Measurements from ENCODE around the gene TACC2. TPM values are rescaled to one million over a fixed set of nuclear protein-coding genes. Genes with fewer than 3 reads are reported as not detected.
A peak's percentile ranks its signal among the peaks of the same experiment; 100 is the strongest.
"Not testable (repeated sequence)": the region's sequence is repeated elsewhere in the genome, so short reads cannot be mapped to it uniquely, and the experiment has no call there.

TACC2 gene
- total RNA-seq, 1 donor from 2014 or later = not detected

DNA sequence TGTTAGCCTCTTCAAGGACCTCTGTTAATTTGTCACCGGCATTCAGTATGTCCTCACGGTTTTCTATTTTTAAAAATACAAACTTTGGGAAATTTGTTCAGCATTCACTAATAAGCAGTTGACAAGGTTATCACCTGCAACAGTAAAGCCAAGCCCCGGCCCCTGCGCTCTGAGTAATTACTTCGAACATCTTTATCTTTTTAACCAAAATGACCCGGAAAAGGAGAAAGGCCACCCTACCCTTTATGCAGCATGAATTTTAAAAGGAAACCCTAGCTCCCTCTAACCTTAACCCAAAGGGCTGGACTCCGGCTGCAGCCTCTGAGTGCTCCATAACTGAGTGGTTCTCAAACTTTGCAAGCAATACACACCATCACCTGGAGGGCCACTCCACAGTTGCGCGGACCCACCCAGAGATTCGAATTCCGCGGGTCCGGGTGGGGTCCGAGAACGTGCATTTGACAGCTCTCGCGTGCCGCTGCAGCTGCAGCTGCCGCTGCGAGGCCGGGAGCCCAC lies 14.9 kb upstream of the TACC2 start:
- H3K27ac Mint-ChIP-seq = no peak overlapping the region
- H3K36me3 Mint-ChIP-seq (ENCODE audit: low read depth) = peaks cover 19% of the 10 kb centered on the region
- no peaks in the 10 kb centered on the region for H3K27me3 Mint-ChIP-seq (ENCODE audit: insufficient read depth)
- peak overlapping the region; percentile 89 for H3K4me3 Mint-ChIP-seq
- peaks cover 19% of the 10 kb centered on the region for H3K4me1 Mint-ChIP-seq (ENCODE audit: low read depth)
- intact Hi-C loops (cut with micrococcal nuclease) = loop anchor here (2.0 to 10.0 kb wide), 2 partner anchors 905 to 1119 kb away; partner anchors contain the start of genes FAM24B and WDR11
- DNase-seq (ENCODE audit: low spot score) = no peak
- no peaks in the 10 kb centered on the region for H3K9me3 Mint-ChIP-seq

DNA sequence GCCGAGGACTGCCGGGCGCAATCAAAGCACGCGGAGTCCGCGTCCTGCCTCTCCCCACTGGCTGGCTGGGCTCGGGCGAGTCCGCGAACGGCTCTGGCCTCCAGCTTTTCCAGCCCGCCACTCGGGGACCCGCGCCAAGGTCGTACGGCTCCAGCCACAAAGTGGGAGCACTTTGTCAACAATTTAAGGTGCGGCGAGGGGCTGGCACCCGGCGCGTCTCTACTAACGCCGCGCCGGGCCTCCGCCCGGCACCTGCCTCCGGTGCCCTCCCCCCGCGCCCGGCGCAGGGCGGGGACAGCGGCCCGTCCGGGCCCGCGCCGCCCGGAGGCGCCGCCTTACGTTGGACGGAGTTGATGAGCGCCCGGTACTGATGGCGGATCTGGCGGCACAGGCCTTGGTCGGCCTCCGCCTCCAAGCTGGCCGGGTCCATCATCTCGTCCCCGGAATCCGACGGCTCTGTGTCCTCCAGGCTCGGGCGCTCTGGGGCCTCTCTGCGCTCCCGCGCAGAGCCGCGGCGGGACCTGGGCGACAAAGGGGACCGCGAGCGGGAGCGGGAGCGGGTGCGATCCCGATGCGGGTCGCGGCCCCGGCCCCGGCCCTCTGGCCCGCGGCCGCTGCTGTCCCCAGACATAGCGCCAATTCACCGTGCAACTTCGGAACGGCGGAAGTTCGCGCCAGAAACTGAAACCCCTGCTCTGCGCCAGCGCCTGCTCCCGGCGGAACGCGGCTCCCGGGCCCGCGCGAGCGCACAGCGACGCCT lies 14.2 kb upstream of the TACC2 start, which contains the start of gene NSMCE4A:
NSMCE4A (minus strand) TSS at position 683 of the 760 bp plus-strand sequence; CDS start at position 631, 52 bp downstream.
- intact Hi-C loops (cut with micrococcal nuclease) = loop anchor here (1.0 to 10.0 kb wide), 3 partner anchors 46 to 1120 kb away; partner anchors contain the start of genes ATE1, FAM24B and WDR11
- H3K36me3 Mint-ChIP-seq (ENCODE audit: low read depth) = peaks cover 19% of the 10 kb centered on the region
- peaks cover 19% of the 10 kb centered on the region for H3K4me1 Mint-ChIP-seq (ENCODE audit: low read depth)
- no peak within 1 kb of the TSS for H3K27ac Mint-ChIP-seq
- no peaks in the 10 kb centered on the region for H3K27me3 Mint-ChIP-seq (ENCODE audit: insufficient read depth)
- H3K4me3 Mint-ChIP-seq = peak within 1 kb of the TSS; percentile 89
- DNase-seq (ENCODE audit: low spot score) = peak; percentile 68
- H3K9me3 Mint-ChIP-seq = no peaks in the 10 kb centered on the region

DNA sequence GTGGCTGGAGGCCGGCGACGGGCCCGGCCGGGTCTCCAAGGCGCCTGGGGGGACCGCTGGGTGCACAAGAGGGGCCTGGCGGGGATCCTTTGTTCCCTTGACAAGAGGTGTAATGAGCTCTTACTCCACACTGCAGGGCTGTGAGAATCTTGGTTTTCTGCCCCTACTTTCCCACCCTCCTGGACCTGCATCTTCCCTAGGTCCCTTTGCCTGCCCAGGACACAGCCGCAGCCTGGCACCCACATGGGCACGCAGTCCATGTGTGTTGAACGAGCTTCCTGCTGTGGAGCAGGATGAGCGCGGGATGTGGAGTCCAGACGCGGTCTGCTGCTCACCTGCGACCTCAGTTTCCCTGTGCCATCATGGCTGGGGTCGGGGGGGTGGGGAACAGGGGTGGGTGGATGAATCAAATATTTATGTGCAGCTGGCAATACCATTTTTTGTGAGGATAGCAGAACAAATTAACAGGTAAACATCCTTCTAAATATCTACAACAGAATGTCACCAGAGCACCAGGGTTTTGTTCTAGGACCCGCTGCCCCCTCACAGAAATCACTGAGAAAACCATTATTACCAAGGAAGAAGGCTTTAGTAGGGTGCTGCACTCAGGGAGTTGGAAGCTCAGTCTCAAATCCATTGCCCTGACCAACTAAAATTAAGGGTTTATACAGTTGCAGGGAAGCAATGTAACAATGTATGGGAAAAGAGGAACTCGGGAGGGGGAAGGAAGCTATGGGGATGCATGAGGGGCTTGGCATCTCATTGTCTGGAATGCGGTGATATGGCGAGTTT lies 13.5 kb upstream of the TACC2 start:
- Mint-ChIP-seq H3K27me3 (ENCODE audit: insufficient read depth) (no peaks in the 10 kb centered on the region), H3K9me3 (no peaks in the 10 kb centered on the region), H3K27ac (no peak overlapping the region), H3K4me3 (peak overlapping the region; percentile 69), H3K4me1 (ENCODE audit: low read depth) (peaks cover 19% of the 10 kb centered on the region), H3K36me3 (ENCODE audit: low read depth) (peaks cover 17% of the 10 kb centered on the region)
- no peak for DNase-seq (ENCODE audit: low spot score)
- intact Hi-C loops (cut with micrococcal nuclease) = loop anchor here (1.0 to 10.0 kb wide), 3 partner anchors 47 to 1121 kb away; partner anchors contain the start of genes ATE1, FAM24B and WDR11

DNA sequence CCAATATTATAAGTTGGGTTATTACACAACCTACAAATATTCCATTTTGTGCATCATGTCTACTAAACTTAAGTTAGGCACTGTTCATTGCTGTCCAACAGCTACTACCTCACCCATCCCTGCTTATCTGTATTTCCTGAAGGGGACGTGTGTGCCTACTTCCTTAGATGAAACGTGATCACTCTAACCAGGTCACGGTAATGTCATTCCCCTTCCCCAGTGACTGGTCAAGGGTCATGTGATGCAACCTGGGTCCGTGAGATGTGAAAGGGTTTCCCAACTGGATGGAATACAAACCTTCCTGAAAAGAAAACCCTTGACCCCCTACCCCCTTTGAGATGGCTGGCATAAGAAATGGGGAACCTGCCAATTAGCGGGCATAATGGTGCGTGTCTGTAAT lies 12.4 kb upstream of the TACC2 start:
- DNase-seq (ENCODE audit: low spot score) = no peak
- Mint-ChIP-seq H3K4me1 (ENCODE audit: low read depth) (peaks cover 16% of the 10 kb centered on the region), H3K27ac (no peak overlapping the region), H3K4me3 (peak overlapping the region; percentile 42), H3K9me3 (no peaks in the 10 kb centered on the region), H3K27me3 (ENCODE audit: insufficient read depth) (no peaks in the 10 kb centered on the region), H3K36me3 (ENCODE audit: low read depth) (peaks cover 13% of the 10 kb centered on the region)
- intact Hi-C loops (cut with micrococcal nuclease) = loop anchor here (10.0 kb wide), 1 partner anchor 1122 kb away; the partner anchor contains the start of gene WDR11

DNA sequence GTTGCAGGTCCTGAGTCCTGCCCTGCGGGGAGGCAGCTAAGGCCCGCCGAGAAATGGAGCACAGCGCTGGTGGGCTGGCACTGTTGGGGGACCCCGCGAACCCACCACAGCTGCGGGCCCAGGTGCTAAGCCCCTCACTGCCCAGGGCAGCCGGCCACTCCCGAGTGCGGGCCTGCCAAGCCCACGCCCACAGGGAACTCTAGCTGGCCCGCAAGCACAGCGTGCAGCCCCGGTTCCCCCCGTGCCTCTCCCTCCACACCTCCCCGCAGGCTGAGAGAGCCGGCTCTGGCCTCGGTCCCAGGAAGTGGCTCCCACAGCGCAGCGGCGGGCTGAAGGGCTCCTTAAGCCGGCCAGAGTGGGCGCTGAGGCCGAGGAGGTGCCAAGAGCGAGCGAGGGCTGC lies 10.5 kb upstream of the TACC2 start:
- intact Hi-C loops (cut with micrococcal nuclease) = loop anchor here (10.0 kb wide), 1 partner anchor 1124 kb away; the partner anchor contains the start of gene WDR11

DNA sequence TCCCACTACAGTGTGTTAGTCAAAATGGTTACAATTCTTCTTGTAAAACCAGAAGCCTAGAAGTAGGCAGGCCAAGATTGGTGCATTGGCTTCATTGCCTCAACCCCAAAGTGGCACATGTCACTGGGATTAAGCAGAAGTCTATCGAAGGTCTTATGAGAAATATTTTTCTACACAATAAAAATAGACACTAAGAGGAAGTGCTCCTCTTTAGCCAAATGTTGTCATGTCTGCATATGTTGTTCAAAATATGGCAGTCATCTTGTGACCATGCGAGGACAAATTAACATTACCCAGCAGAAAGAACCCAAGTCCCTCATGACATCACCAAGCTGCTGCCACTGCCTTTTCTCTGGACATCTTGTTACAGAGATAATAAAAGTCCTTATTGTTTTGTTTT lies 7.6 kb upstream of the TACC2 start:
- Mint-ChIP-seq H3K27ac (no peak overlapping the region), H3K36me3 (ENCODE audit: low read depth) (no peaks in the 10 kb centered on the region), H3K4me3 (no peak overlapping the region), H3K27me3 (ENCODE audit: insufficient read depth) (no peaks in the 10 kb centered on the region), H3K9me3 (peaks cover 15% of the 10 kb centered on the region), H3K4me1 (ENCODE audit: low read depth) (no peaks in the 10 kb centered on the region)
- intact Hi-C loops (cut with micrococcal nuclease) = no loop called here
- DNase-seq (ENCODE audit: low spot score) = no peak

More for the DNA sequence above, 10.5 kb upstream of the TACC2 start:
- DNase-seq (ENCODE audit: low spot score) = no peak
- Mint-ChIP-seq H3K36me3 (ENCODE audit: low read depth) (peaks cover 3% of the 10 kb centered on the region), H3K27ac (no peak overlapping the region), H3K4me3 (no peak overlapping the region), H3K27me3 (ENCODE audit: insufficient read depth) (no peaks in the 10 kb centered on the region), H3K4me1 (ENCODE audit: low read depth) (peaks cover 2% of the 10 kb centered on the region), H3K9me3 (no peaks in the 10 kb centered on the region)

DNA sequence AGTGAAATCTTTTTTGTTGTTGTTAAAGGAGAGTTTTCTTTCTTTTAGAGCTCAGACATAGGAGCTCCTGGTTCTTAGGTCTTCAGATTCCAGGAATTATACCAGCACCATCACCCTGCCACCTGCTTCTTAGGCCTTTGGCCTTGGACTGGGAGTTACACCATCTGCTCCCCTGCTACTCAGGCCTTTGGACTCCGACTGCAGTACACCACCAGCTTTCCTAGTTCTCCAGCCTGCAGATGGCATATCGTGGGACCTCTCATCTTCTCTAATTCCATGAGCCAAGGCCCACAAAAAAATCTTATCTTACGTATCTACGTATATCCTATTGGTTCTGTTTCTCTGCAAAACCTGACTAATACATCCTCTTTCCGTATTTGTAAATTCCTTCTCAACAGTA lies 5.1 kb upstream of the TACC2 start:
- no peak overlapping the region for H3K4me3 Mint-ChIP-seq
- peaks cover 1% of the 10 kb centered on the region for H3K27me3 Mint-ChIP-seq (ENCODE audit: insufficient read depth)

DNA sequence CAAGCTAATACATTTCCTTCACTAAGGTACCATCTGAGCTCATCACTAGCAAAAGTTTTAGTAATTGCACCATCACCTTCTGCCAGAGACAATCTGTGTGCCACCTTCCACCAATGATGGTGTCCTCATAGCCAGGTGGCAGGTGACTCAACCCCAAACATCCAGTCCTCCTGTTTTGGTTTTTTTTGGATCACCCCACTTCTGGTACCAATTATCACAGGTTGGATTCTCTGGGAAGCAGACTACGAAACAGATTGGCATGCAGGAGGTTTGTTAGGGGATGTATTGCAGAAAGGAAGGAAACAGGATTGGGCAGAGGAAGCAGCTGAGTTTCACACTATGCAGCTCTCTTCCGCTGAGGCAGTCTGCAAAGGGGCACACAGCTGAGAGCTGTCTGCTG lies 4.5 kb upstream of the TACC2 start:
- Mint-ChIP-seq H3K36me3 (ENCODE audit: low read depth) (no peaks in the 10 kb centered on the region), H3K9me3 (peaks cover 15% of the 10 kb centered on the region), H3K27me3 (ENCODE audit: insufficient read depth) (peaks cover 1% of the 10 kb centered on the region), H3K4me3 (no peak overlapping the region), H3K27ac (no peak overlapping the region), H3K4me1 (ENCODE audit: low read depth) (peaks cover 5% of the 10 kb centered on the region)
- intact Hi-C loops (cut with micrococcal nuclease) = no loop called here
- DNase-seq (ENCODE audit: low spot score) = no peak

More for the DNA sequence above, 5.1 kb upstream of the TACC2 start:
- Mint-ChIP-seq H3K27ac (no peak overlapping the region), H3K36me3 (ENCODE audit: low read depth) (no peaks in the 10 kb centered on the region), H3K4me1 (ENCODE audit: low read depth) (peaks cover 5% of the 10 kb centered on the region), H3K9me3 (peaks cover 15% of the 10 kb centered on the region)
- DNase-seq (ENCODE audit: low spot score) = no peak
- intact Hi-C loops (cut with micrococcal nuclease) = no loop called here

DNA sequence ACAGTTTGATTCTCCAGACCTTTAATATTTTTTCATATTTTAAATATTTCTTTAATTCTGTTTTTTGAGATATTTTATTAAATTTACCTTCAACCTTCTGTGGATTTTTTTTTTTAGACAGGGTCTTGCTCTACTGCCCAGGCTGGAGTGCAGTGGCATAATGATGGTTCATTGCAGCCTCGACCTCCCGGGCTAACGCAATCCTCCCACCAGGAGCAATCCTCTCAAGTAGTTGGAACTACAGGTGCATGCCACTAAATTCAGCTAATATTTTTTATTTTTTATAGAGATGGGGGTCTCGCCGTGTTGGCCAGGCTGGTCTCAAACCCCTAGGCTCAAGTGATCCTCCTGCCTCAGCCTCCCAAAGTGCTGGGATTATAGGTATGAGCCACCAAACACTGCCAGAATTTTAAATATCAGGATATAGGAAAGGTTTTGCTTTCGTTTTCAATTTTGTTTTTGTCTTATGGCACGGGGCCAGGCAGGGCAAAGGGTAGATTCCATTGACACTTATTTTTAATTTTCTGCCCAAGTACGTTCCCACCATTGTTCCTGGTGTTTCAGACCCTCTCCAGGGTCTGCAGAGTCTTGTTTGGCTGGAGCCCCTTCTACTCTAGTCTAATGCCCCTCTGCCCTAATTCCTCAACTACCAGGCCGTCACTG lies 1.2 kb downstream of the TACC2 start:
- Mint-ChIP-seq H3K9me3 (no peaks in the 10 kb centered on the region), H3K36me3 (ENCODE audit: low read depth) (no peaks in the 10 kb centered on the region), H3K4me1 (ENCODE audit: low read depth) (peaks cover 10% of the 10 kb centered on the region), H3K4me3 (no peak overlapping the region), H3K27ac (no peak overlapping the region), H3K27me3 (ENCODE audit: insufficient read depth) (peaks cover 5% of the 10 kb centered on the region)
- DNase-seq (ENCODE audit: low spot score) = no peak
- intact Hi-C loops (cut with micrococcal nuclease) = no loop called here

DNA sequence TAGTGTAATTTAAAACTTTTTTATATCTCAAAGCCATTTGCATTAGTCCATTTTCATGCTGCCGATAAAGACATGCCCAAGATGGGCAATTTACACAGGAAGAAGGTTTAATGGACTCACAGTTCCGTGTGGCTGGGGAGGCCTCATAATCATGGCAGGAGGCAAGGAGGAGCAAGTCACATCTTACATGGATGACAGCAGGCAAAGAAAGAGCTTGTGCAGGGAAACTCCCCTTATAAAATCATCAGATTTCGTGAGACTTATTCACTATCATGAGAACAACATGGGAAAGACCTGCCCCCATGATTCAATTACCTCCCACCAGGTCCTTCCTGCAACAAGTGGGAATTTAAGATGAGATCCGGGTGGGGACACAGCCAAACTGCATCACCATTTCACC lies 2.8 kb downstream of the TACC2 start:
- H3K36me3 Mint-ChIP-seq (ENCODE audit: low read depth); H3K4me3 Mint-ChIP-seq; H3K27ac Mint-ChIP-seq; H3K27me3 Mint-ChIP-seq (ENCODE audit: insufficient read depth); H3K9me3 Mint-ChIP-seq; DNase-seq (ENCODE audit: low spot score); intact Hi-C loops (cut with micrococcal nuclease): not testable (repeated sequence)
- H3K4me1 Mint-ChIP-seq (ENCODE audit: low read depth) = peaks cover 10% of the 10 kb centered on the region

DNA sequence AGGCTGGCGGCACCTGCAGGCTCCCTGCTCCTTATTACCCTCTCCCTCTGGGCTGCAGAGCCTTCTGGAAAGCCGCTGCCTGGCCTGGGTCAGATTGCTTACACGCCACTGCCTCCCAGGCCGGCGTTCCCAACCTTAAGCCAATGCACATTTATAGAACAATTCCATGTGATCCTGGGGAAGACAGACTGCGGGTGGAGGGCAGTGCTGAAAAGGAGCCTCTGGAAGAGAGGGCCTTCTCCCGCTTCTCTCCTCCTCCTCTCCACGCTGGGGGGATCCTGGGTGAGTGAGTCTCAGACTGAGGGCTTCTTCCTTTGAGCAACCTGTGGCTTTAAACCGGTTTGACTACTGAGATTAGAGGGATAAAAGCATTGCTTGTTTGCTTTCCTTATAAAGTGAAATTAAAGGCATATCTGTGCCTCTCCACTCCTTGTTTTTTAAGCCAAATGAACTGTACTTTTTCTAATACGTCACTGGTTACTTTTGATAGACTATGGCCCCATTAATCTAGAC lies 5.5 kb downstream of the TACC2 start:
- Mint-ChIP-seq H3K36me3 (ENCODE audit: low read depth) (no peaks in the 10 kb centered on the region), H3K27me3 (ENCODE audit: insufficient read depth) (peaks cover 8% of the 10 kb centered on the region), H3K4me1 (ENCODE audit: low read depth) (peaks cover 6% of the 10 kb centered on the region), H3K9me3 (peaks cover under 1% of the 10 kb centered on the region), H3K27ac (no peak overlapping the region), H3K4me3 (no peak overlapping the region)
- DNase-seq (ENCODE audit: low spot score) = no peak
- intact Hi-C loops (cut with micrococcal nuclease) = no loop called here

DNA sequence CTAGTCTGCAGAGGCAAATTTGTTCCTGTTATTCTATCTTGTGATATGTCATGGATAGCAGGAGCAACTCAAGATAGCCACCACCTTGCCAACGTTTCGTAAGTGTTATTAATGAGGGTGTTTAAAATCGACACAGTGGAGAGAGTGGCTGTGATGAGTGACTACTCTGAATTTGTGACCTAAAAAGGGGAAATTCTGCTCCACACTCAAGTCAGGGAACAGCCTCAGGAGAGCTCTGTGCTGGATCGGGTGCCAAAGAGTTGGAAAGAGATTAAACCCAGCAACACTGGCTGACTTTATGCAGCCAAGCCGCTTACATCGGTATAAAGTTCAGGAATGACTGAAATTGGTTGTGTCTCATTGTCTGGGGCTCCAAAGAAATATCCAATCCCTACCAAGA lies 9.5 kb downstream of the TACC2 start:
- no peaks in the 10 kb centered on the region for H3K4me1 Mint-ChIP-seq (ENCODE audit: low read depth)
- intact Hi-C loops (cut with micrococcal nuclease) = no loop called here
- H3K27me3 Mint-ChIP-seq (ENCODE audit: insufficient read depth) = peaks cover 7% of the 10 kb centered on the region
- no peak for DNase-seq (ENCODE audit: low spot score)
- no peak overlapping the region for H3K4me3 Mint-ChIP-seq
- no peaks in the 10 kb centered on the region for H3K36me3 Mint-ChIP-seq (ENCODE audit: low read depth)
- H3K27ac Mint-ChIP-seq = no peak overlapping the region
- peaks cover 23% of the 10 kb centered on the region for H3K9me3 Mint-ChIP-seq
